ENCODE data around the gene TPGS2.

- TF ChIP-seq CTCF (IDR thresholded peaks at IDR 0.05 in 2 of 3, conservative IDR thresholded peaks at IDR 0.05 in 1 of 3; ENCODE audit: borderline replicate concordance in 1 of 3, insufficient read depth in 1 of 3, low read depth in 2 of 3, low read length in 2 of 3), result peak; percentile 56 to 71 (median 67)
- no peak for TF ChIP-seq POLR2A (IDR thresholded peaks at IDR 0.05; ENCODE audit: borderline replicate concordance, extremely low read depth, insufficient read depth, insufficient read length)
- no peak for TF ChIP-seq ZBTB33 (IDR thresholded peaks at IDR 0.05; ENCODE audit: extremely low read depth, insufficient replicate concordance, low read length)
- no peak for TF ChIP-seq REST (IDR thresholded peaks at IDR 0.05; ENCODE audit: low read depth)
- no peak for TF ChIP-seq EZH2phosphoT487 (IDR thresholded peaks at IDR 0.05; ENCODE audit: borderline replicate concordance)
- TF ChIP-seq MAX (IDR thresholded peaks at IDR 0.05), result no peak
- TF ChIP-seq ZFX (IDR thresholded peaks at IDR 0.05), result no peak
- TF ChIP-seq EZH2 (IDR thresholded peaks at IDR 0.05), result no peak
- TF ChIP-seq JUND (IDR thresholded peaks at IDR 0.05), result no peak
- TF ChIP-seq POLR2AphosphoS5 (IDR thresholded peaks at IDR 0.05; ENCODE audit: low read depth, low read length), result no peak
- no peak for TF ChIP-seq TCF7L2 (IDR thresholded peaks at IDR 0.05; ENCODE audit: borderline replicate concordance, extremely low read depth, insufficient read depth, insufficient read length)
- no peak for TF ChIP-seq YY1 (IDR thresholded peaks at IDR 0.05; ENCODE audit: extremely low read depth, insufficient replicate concordance, low read depth, low read length)
These were observed 71.7 kb downstream of the TPGS2 start for GRCh38 chr18:36757081-36757480.

Data from HCT116 (cell line).